Measurements from ENCODE around the gene EPB41L4B.
"Not testable (repeated sequence)": the region's sequence is repeated elsewhere in the genome, so short reads cannot be mapped to it uniquely, and the experiment has no call there.

Gene EPB41L4B

DNA sequence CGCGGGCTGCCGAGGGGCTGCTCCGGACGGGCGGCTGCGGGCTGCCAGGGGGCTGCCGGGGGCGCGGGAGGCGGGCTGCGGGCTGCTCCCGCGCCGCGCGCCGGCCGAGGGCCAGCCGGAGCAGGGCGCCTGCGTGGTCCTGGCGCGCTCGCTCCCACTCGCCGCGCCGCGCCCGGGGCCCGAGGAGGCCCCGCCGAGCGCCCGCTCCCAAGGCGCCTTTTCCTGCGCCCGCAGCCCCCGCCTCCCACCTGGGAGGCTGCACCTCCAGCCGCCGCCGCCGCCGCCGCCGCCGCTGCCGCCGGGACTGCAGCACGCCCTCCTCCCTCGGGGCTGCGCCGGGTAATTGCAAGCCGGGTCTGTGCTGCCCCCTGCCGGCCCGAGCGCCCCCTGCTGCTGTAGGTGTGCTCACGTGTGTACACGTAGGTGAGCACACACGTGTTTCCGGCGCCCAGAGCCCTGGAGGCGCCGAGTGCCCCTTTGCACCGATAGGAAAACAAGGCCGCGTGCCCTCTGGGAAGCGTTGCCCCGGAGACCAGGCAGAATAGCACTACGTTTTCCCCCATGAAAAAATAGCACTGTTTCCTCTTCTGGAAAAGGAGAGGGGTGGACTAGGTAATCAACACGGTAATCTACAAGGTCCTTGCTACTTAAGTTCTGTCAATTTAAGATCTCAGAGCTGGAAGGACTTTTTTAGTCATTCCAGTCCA, at the start of gene EPB41L4B:
TSS of gene EPB41L4B (minus strand) at position 318 of the 707 bp plus-strand sequence. CDS start 613 bp downstream, outside the sequence.
- no peaks in the 10 kb centered on the region for H3K36me3 Mint-ChIP-seq (ENCODE audit: low read depth)
- H3K27ac Mint-ChIP-seq, result peak within 1 kb of the TSS; percentile 26
- H3K4me1 Mint-ChIP-seq (ENCODE audit: low read depth), result peaks cover 10% of the 10 kb centered on the region
- H3K4me3 Mint-ChIP-seq, result peak within 1 kb of the TSS; percentile 78
- no peaks in the 10 kb centered on the region for H3K9me3 Mint-ChIP-seq
- peaks cover 59% of the 10 kb centered on the region for H3K27me3 Mint-ChIP-seq (ENCODE audit: low read depth)

DNA sequence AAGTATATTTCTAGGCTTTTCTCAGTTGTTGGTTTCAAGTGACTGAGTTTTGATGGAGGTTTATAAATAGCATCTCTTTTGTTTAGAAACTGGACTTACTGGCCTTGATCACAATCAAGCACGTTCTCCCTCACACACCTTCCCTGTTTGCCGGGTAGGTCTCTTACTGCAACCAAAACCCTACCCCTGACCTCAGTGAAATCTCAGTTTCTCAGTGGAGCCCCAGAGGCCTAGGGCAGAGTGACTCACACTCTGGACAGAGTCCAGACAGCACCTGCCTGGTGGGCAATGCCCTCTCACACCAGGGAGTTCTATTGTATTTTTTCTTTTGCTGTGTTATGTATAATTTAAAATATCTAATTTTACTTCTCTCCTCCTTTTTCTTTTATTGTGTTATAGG, 48.4 kb upstream of the EPB41L4B start:
- H3K9me3 Mint-ChIP-seq, result no peaks in the 10 kb centered on the region
- H3K36me3 Mint-ChIP-seq (ENCODE audit: low read depth), result no peaks in the 10 kb centered on the region
- peaks cover 18% of the 10 kb centered on the region for H3K27me3 Mint-ChIP-seq (ENCODE audit: low read depth)
- H3K4me3 Mint-ChIP-seq, result no peak overlapping the region
- no peak overlapping the region for H3K27ac Mint-ChIP-seq
- H3K4me1 Mint-ChIP-seq (ENCODE audit: low read depth), result no peaks in the 10 kb centered on the region

DNA sequence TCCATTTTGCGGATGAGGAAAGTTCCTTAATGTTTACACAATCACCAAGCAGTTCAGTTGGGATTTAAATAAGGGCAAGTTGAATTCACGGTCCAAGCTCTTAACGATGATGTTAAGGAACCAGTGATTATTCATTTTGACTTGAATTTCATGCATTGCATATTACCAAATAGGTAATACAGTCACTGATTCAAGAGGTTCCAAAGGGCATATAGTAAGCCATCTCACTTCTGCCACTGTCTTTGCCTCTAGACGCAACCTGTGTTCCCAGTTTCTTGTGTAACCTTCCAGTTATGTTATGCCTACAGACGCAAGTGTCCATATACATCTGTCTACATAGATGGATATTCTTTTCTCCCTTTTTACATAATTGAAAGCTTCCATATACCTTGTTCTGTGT, 39.9 kb upstream of the EPB41L4B start:
- no peak overlapping the region for H3K27ac Mint-ChIP-seq
- peaks cover 9% of the 10 kb centered on the region for H3K27me3 Mint-ChIP-seq (ENCODE audit: low read depth)
- H3K36me3 Mint-ChIP-seq (ENCODE audit: low read depth), result no peaks in the 10 kb centered on the region
- no peaks in the 10 kb centered on the region for H3K9me3 Mint-ChIP-seq
- peaks cover 2% of the 10 kb centered on the region for H3K4me1 Mint-ChIP-seq (ENCODE audit: low read depth)
- no peak overlapping the region for H3K4me3 Mint-ChIP-seq

- not testable (repeated sequence) for H3K27ac Mint-ChIP-seq; H3K36me3 Mint-ChIP-seq (ENCODE audit: low read depth); H3K9me3 Mint-ChIP-seq; H3K4me1 Mint-ChIP-seq (ENCODE audit: low read depth); H3K4me3 Mint-ChIP-seq; H3K27me3 Mint-ChIP-seq (ENCODE audit: low read depth)
These were observed 38.2 kb upstream of the EPB41L4B start for GRCh38 chr9:109358968-109359603.

DNA sequence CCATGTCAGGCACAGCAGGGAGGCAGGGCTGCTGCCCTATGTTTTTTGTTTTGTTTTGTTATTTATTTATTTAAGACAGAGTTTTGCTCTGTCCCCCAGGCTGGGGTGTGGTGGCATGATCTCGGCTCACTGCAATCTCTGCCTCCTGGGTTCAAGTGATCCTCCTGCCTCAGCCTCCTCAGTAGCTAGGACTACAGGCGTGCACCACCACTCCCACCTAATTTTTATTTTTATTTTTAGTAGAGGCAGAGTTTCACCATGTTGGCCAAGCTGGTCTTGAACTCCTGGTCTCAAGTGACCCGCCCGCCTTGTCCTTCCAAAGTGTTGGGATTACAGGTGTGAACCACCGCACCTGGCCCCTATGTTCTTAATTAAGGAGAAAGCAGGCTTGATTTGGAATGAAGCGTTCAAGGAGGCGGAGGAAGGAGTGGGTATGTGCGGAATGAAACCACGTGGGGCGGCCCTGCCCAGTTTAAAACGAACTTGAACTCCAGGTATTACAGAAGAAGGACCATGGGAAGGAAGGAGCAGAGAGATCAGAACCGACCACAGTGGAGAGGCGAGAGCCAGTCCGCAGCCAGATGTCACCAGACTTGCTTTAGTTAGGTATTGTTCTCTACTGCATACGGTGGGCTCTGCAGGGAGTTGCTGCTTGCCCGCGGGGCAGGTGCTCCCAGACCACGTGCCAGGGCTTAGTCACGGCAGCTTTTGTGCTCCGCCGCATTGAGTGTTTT, 34.9 kb upstream of the EPB41L4B start:
- Mint-ChIP-seq H3K9me3 (no peaks in the 10 kb centered on the region), H3K27me3 (ENCODE audit: low read depth) (peaks cover 3% of the 10 kb centered on the region), H3K36me3 (ENCODE audit: low read depth) (no peaks in the 10 kb centered on the region), H3K4me3 (no peak overlapping the region), H3K4me1 (ENCODE audit: low read depth) (peaks cover 2% of the 10 kb centered on the region), H3K27ac (no peak overlapping the region)

DNA sequence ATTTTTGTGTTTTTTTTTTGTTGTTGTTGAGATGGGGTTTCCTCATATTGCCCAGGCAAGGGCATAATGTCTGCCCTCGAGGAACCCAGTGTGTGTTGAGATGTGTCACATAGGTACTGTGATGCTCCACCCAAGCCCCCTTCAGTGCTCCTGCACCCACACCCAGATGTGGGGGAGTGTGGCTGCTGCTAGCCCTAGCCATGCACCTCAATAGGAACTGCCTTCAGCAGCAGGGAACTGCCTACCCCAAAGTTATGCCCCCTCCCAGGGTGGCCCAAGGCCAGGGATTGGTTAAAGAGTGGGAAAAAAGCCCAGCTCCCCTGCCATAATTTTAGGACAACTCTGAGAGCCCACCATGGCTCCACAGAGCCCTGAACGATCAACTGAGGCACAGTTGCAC, 33.3 kb upstream of the EPB41L4B start:
- Mint-ChIP-seq H3K36me3 (ENCODE audit: low read depth) (no peaks in the 10 kb centered on the region), H3K27me3 (ENCODE audit: low read depth) (peaks cover 3% of the 10 kb centered on the region), H3K27ac (no peak overlapping the region), H3K4me3 (no peak overlapping the region), H3K9me3 (no peaks in the 10 kb centered on the region), H3K4me1 (ENCODE audit: low read depth) (peaks cover 2% of the 10 kb centered on the region)

DNA sequence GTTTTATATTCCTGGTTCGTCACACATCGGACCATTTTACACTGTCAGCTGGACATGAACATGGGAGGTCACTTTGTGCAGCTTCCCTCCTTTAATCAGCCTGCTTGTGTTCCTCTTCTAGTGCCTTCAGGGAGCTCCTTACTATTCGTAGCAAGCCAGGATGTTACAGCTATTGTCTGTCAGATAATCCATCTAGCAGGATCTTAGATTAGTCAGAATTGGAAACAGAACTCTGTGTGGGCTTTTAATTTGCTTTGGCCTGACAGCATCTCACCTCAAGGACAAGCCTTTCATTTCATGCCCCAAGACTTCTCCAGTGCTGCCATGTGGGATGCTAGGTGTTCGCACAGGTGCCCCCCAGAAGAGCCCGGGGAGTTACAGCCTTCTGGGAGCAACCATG, 30.2 kb upstream of the EPB41L4B start:
- no peak overlapping the region for H3K27ac Mint-ChIP-seq

DNA sequence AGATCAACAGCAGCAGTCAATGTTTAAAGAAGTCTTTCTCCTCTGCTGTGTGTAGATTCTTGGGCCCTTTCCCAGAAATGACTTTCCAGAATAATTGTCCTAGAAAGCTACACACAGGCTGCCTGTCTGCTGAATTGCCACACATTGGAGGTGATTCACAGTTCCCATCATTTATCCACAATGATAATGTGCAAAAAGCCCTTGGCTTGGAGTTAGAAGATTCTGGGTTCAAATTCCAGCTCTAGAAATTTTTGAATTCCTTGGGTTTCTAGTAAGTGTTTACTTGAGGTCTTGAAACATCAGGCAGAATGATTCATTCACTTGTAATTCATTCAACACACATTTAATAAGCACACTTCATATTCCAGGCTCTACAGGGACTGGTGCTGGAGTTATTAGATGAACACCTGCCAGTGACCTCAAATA, 28.6 kb upstream of the EPB41L4B start:
- no peak overlapping the region for H3K27ac Mint-ChIP-seq
- no peaks in the 10 kb centered on the region for H3K9me3 Mint-ChIP-seq
- no peaks in the 10 kb centered on the region for H3K36me3 Mint-ChIP-seq (ENCODE audit: low read depth)
- H3K4me3 Mint-ChIP-seq, result no peak overlapping the region
- peaks cover 11% of the 10 kb centered on the region for H3K27me3 Mint-ChIP-seq (ENCODE audit: low read depth)
- H3K4me1 Mint-ChIP-seq (ENCODE audit: low read depth), result no peaks in the 10 kb centered on the region

More for the DNA sequence above, 30.2 kb upstream of the EPB41L4B start:
- Mint-ChIP-seq H3K27me3 (ENCODE audit: low read depth) (peaks cover 11% of the 10 kb centered on the region), H3K9me3 (no peaks in the 10 kb centered on the region), H3K4me1 (ENCODE audit: low read depth) (no peaks in the 10 kb centered on the region), H3K36me3 (ENCODE audit: low read depth) (no peaks in the 10 kb centered on the region), H3K4me3 (no peak overlapping the region)

GRCh38 chr9:109346904-109347303, 26.0 kb upstream of the EPB41L4B start:
- Mint-ChIP-seq H3K36me3 (ENCODE audit: low read depth) (no peaks in the 10 kb centered on the region), H3K27ac (no peak overlapping the region), H3K4me1 (ENCODE audit: low read depth) (no peaks in the 10 kb centered on the region), H3K27me3 (ENCODE audit: low read depth) (peaks cover 8% of the 10 kb centered on the region), H3K9me3 (no peaks in the 10 kb centered on the region), H3K4me3 (no peak overlapping the region)

DNA sequence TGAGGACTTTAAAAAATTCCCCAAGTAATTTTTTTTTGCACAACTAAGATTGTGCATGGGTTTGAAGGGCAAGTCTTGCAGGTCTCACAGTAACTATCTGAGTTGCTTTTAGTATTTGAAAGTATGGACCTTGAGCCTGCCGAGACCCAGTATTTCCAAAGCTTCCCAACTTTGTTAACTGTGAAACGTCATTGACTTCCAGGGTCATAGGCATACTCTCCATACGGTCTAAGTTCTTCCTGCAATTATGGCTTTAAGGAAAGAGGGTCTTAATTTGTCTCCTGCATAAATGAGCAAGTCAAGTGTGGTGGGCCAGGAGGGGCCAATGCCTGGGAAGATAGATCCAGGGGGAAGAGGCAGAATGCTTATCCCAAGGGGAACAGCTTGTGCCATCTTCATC, 24.0 kb upstream of the EPB41L4B start:
- H3K9me3 Mint-ChIP-seq, result no peaks in the 10 kb centered on the region

DNA sequence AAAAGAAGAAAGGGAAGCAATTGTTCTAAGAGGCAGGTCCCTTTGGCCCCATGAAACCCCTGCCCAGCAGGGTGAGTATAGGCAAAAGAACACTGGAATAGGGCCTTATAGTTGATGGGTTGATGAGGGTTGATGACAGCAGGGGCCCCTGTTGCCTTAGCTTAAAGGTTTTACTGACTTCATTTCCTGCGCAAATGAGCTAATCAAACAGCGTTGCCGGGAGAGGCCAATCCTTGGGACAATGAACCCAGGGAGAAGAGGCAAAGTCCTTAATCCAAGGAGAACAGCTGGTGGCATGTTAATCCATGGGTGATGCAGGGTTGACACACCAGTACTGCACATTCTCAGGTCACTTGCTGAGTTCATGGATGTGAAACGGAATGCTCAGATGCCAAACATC, 22.0 kb upstream of the EPB41L4B start:
- Mint-ChIP-seq H3K9me3 (no peaks in the 10 kb centered on the region), H3K27ac (no peak overlapping the region), H3K36me3 (ENCODE audit: low read depth) (no peaks in the 10 kb centered on the region), H3K4me3 (no peak overlapping the region), H3K27me3 (ENCODE audit: low read depth) (peaks cover 14% of the 10 kb centered on the region), H3K4me1 (ENCODE audit: low read depth) (no peaks in the 10 kb centered on the region)

More for the DNA sequence above, 24.0 kb upstream of the EPB41L4B start:
- Mint-ChIP-seq H3K36me3 (ENCODE audit: low read depth) (no peaks in the 10 kb centered on the region), H3K4me3 (no peak overlapping the region), H3K4me1 (ENCODE audit: low read depth) (no peaks in the 10 kb centered on the region), H3K27ac (no peak overlapping the region), H3K27me3 (ENCODE audit: low read depth) (peaks cover 14% of the 10 kb centered on the region)

GRCh38 chr9:109341561-109341960, 20.7 kb upstream of the EPB41L4B start:
- Mint-ChIP-seq H3K4me3 (no peak overlapping the region), H3K4me1 (ENCODE audit: low read depth) (no peaks in the 10 kb centered on the region), H3K36me3 (ENCODE audit: low read depth) (no peaks in the 10 kb centered on the region), H3K27ac (no peak overlapping the region), H3K9me3 (no peaks in the 10 kb centered on the region), H3K27me3 (ENCODE audit: low read depth) (peaks cover 6% of the 10 kb centered on the region)

DNA sequence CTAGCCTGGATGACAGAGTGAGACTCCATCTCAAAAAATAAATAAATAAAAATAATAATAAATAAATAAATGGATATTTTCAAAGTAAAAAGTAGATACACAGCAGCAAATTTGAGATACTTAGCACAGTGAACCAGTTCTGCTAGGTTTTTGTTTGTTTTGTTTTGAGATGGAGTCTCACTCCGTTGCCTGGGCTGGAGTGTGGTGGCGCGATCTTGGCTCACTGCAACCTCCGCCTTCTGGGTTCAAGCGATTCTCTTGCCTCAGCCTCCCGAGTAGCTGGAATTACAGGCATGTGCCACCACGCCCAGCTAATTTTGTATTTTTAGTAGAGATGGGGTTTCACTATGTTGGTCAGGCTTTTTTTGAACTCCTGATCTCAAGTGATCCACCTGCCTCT, 20.1 kb upstream of the EPB41L4B start:
- not testable (repeated sequence) for H3K4me3 Mint-ChIP-seq; H3K9me3 Mint-ChIP-seq; H3K27ac Mint-ChIP-seq; H3K36me3 Mint-ChIP-seq (ENCODE audit: low read depth); H3K4me1 Mint-ChIP-seq (ENCODE audit: low read depth)
- H3K27me3 Mint-ChIP-seq (ENCODE audit: low read depth), result peaks cover 12% of the 10 kb centered on the region

DNA sequence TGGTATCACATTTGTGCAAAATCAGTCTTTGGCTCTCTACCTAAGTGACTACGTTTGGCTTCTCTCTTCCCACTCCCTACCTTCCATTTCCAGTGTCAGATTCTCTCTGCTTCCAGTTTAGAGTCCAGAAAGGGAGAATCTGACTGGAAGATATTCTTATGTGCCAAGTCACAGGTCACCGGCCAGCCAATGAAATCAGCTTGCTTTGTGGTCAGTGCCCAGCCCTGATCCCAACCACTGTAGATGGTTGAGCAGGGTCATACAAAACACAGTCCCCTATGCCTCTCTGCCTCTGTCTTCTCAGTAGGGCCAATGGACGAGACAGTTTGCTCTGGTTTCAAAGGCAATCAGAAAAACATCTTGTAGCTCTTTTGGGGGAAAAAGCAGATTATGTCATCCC, 15.6 kb upstream of the EPB41L4B start:
- Mint-ChIP-seq H3K36me3 (ENCODE audit: low read depth) (no peaks in the 10 kb centered on the region), H3K27ac (no peak overlapping the region), H3K4me3 (no peak overlapping the region), H3K9me3 (no peaks in the 10 kb centered on the region), H3K4me1 (ENCODE audit: low read depth) (no peaks in the 10 kb centered on the region), H3K27me3 (ENCODE audit: low read depth) (peaks cover 27% of the 10 kb centered on the region)

GRCh38 chr9:109335929-109336328, 15.1 kb upstream of the EPB41L4B start:
- no peaks in the 10 kb centered on the region for H3K36me3 Mint-ChIP-seq (ENCODE audit: low read depth)
- no peaks in the 10 kb centered on the region for H3K9me3 Mint-ChIP-seq
- no peaks in the 10 kb centered on the region for H3K4me1 Mint-ChIP-seq (ENCODE audit: low read depth)
- H3K4me3 Mint-ChIP-seq, result no peak overlapping the region
- H3K27me3 Mint-ChIP-seq (ENCODE audit: low read depth), result peaks cover 27% of the 10 kb centered on the region
- H3K27ac Mint-ChIP-seq, result no peak overlapping the region

Measured in T-helper 1 cell treated with Interleukin-12 subunit alpha and Interleukin-12 subunit beta and Interleukin-4 antibody, amounts not matched to agents 30 μg/mL and 1 μg/mL, for 36 hours (primary cell).